Activated T-cell treated with anti-CD3 and anti-CD28 coated beads for 48 hours (primary cell): ENCODE data around the gene HOXA11.

Experiments
- DNase-seq: peaks from one replicate; pipeline ENCODE4 v3.0.0-alpha.2; 2020; ENCODE audit warnings: low read depth

HOXA11 gene

GRCh38 chr7:27185013-27185853, at the start of gene HOXA11:
TSS of gene HOXA11 (minus strand) at chr7:27185232. CDS start at chr7:27185144, 88 bp downstream.
- no peak for DNase-seq

DNA sequence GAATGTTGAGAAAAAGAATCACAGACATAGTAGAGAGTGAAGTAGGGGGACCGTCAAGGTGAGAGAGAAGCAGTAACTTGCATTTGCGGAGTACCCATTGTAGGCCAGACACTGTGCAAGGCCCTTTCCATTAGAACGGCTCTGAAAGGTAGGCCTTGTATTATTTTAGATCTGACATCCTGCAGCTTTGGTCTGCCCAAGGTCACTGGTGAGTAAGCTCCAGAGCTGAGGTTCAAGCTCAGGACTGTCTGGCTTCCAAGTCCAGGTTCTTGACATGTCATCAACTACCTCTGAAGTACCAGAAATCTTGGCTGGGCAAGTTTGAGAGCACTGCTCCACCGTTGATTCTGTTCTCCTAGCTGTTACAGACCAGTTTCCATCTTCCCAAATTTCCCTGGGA, 44.4 kb upstream of the HOXA11 start:
- DNase-seq: no peak

DNA sequence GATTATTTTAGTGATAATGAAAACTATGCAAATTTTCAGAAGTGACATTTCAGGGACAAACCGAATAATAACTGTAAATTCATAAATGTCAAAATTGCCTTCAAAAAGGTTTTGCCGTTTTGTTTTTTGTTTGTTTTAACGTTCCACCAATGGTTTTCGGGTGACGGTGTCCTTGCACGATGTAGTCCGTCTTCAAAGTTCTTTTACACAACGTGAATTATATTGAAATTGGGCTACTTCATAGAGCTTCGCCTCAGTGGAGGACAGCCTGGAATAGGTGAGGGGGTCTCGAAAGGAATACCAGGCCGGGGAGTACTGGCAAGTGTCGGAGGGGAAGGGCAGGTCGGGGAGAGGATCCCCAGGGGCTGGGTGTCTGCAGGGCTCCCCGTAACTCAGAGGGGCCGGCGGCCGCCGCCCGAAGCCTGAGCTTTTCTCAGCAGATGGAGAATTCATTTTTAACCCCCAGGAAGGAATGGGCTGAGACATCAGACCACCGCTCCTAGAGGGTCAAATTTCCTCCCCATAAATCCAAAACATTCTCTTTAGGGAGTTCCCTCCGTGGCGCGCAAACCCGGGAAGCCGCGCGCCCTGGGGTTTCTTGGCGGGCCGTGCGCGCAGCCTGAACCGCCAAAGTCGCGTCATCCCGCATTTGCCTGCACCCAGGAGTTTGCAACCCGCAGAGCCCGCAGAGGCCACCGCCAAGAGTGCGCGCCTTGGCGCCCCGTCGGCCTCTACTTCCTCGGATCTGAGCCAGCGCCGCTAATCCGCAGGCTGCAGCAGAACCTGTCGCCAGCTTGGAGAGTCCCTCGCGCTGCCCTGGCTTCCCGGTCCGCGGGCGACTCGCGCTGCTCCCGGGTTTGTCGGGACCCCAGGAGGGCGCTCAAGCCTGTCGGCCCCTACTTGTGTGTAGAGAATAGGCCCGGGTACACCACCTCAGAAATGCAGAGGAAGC, 40.2 kb upstream of the HOXA11 start:
- DNase-seq: no peak

GRCh38 chr7:27223941-27224575, 39.0 kb upstream of the HOXA11 start:
- no peak for DNase-seq

GRCh38 chr7:27221201-27221797, 36.3 kb upstream of the HOXA11 start:
- no peak for DNase-seq

DNA sequence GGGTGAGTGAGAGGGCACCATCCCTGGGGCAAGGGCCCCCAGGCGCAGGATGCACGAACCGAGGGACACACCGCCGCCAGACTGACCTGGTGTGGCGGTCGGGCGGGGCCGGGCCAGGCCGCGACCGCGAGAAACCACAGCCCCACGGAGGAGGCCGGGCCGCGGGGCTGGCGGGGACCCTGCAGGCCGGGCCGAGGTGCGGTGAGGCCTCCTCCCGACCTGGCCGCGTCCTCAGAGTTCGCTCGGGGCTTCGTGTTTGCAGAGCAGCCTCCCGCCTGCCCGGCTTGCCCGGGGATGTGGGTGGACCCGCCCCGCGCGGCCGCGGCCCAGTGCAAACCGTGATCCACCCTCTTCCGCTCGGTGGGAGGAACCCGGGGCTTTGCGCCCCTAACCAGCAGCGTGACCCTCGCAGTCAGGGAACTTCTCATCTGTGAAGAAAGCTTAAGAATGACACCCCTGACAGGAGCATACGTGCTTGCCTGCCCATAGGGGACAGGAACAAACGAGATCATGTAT, 35.5 kb upstream of the HOXA11 start:
- DNase-seq: no peak

GRCh38 chr7:27219821-27220220, 34.8 kb upstream of the HOXA11 start:
- no peak for DNase-seq

- DNase-seq: no peak
Measured at GRCh38 chr7:27217951-27218350, 32.9 kb upstream of the HOXA11 start.

DNA sequence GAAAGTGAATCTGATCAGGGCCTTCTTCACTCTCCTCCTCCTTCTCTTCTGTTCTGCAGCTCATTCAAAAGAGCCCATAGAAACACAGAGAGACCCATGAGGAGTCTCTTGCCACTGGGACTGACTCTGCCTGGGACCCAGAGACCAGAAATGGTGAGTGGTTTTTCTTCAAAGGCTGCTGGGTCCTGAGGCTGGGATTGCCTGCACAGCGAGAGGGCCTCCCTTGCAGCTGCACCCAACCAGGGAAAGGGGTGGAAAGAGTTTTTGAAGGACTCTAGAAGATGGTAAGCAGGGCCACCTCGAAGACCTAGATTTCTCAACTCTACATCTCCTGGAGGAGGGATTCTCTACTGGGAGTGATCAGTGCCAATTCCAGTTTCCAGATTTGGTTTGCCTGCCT, 30.3 kb upstream of the HOXA11 start:
- no peak for DNase-seq

- no peak for DNase-seq
Measured at GRCh38 chr7:27214239-27214950, 29.4 kb upstream of the HOXA11 start.

GRCh38 chr7:27213433-27214238, 28.6 kb upstream of the HOXA11 start:
- DNase-seq: no peak

- DNase-seq: no peak
Measured at GRCh38 chr7:27212497-27213432, 27.7 kb upstream of the HOXA11 start.

DNA sequence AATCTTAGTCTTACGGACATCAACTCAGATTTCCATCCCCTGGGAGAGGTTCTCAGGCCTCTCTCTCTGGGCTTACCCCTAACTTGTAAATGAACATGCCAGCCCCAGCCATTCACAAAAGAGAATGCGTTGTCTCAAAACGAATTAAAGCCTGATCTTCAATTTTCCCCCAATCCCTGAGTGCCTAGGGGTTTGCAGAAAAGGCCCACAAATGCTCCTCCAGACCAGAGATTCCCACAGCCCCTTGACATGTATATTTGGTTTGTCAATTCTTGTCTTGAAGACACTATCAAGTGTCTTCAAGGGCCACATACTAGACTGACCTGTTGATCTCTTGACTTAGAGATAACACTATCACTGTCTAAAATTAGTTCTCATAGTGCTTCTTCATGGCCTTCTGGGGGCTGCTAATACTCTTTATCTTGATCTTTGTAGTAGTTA, 26.8 kb upstream of the HOXA11 start:
- DNase-seq: no peak

GRCh38 chr7:27211084-27211446, 26.0 kb upstream of the HOXA11 start:
- DNase-seq: no peak

DNA sequence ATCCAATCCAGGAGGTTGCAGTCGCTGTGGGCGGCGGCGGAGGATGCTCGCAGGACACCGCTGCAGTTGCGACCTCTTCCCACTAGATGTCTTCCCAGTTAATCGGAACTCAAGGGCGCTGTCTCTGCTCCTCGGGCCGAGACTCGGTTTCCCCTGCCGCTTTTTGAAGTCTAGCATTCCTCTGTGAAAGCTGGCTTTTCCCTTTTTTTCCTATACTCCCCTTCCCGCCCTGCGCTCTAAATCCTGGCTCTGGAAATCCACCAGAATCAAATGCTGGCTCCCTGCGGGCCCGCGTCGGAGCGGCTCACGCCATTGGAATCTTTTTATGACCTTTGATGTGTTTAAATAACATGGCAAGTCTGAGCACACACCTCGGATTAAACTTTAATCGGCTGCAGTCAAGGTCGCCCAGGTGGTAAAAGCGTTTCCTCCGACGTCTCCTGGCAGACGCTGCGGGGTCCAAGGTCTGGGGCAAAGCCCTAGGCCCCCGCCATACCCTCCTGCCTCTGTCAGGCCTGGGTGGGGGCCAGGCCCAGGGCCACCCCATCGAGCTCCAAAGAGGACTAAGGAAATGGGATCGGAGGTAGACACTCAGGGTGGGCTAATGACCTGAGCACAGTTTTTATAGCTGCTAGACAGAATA, 25.5 kb upstream of the HOXA11 start:
- DNase-seq: no peak

GRCh38 chr7:27209933-27210440, 25.0 kb upstream of the HOXA11 start:
- DNase-seq: no peak

- no peak for DNase-seq
Measured at GRCh38 chr7:27208998-27209397, 24.0 kb upstream of the HOXA11 start.

- DNase-seq: no peak
Measured at GRCh38 chr7:27207348-27207985, 22.4 kb upstream of the HOXA11 start.
